ENCODE results near the gene KITLG. TPM values are rescaled to one million over a fixed set of nuclear protein-coding genes. Genes with fewer than 3 reads are reported as not detected.

The KITLG gene
- total RNA-seq, 1 experiment from 2014 or later = 7.4 TPM

- in situ Hi-C loops (cut with HindIII; ENCODE audit: low pct_unique_long_range_greater_than_20kb, low sequenced_read_pairs) = no loop called here
Observed at GRCh38 chr12:88530868-88531267, 49.4 kb downstream of the KITLG start.

GRCh38 chr12:88529531-88530488 is 50.5 kb downstream of the KITLG start:
- in situ Hi-C loops (cut with HindIII; ENCODE audit: low pct_unique_long_range_greater_than_20kb, low sequenced_read_pairs) (no loop called here), intact Hi-C loops (cut with micrococcal nuclease; ENCODE audit: unreplicated experiment) (no loop called here)
- no TSS peak for BruUV-seq (replicated peaks)
- ChIA-PET POLR2A (no interaction called here), CTCF (interaction anchor here (0.6 kb wide), 1 partner anchor 395 kb away, joined by 5 read pairs; no protein-coding TSS in a partner anchor)
- Histone ChIP-seq H3K36me3 (ENCODE audit: control insufficient read depth, insufficient read depth, low read length) (no peaks in the 10 kb centered on the region), H3K9me3 (ENCODE audit: control insufficient read depth, insufficient read depth, low read depth, low read length) (no peaks in the 10 kb centered on the region), H3K27me3 (ENCODE audit: control insufficient read depth, insufficient read depth, low read length) (no peaks in the 10 kb centered on the region), H3K27ac (ENCODE audit: low read length) (no peak overlapping the region), H3K4me1 (ENCODE audit: control insufficient read depth, insufficient read depth, low read length) (no peaks in the 10 kb centered on the region), H3K4me3 (ENCODE audit: low read depth in 2 of 2, low read length in 2 of 2) (no peak overlapping the region)
- ATAC-seq (no peak), DNase-seq (ENCODE audit: low read depth, low spot score) (no peak)
- TF ChIP-seq POLR2AphosphoS5 (IDR thresholded peaks at IDR 0.05; ENCODE audit: low read depth, low read length) = no peak
- TF ChIP-seq SIN3A (IDR thresholded peaks at IDR 0.05; ENCODE audit: borderline replicate concordance, insufficient read depth, low read depth, low read length) = no peak
- no peak for TF ChIP-seq TCF7L2 (IDR thresholded peaks at IDR 0.05; ENCODE audit: low read depth, low read length)
- TF ChIP-seq CTCF (IDR thresholded peaks at IDR 0.05) = no peak

More at GRCh38 chr12:88530868-88531267, 49.4 kb downstream of the KITLG start:
- H3K4me3 ChIP-seq (ENCODE audit: low read depth in 2 of 2, low read length in 2 of 2) = no peak overlapping the region
- DNase-seq (ENCODE audit: low read depth, low spot score) (no peak), ATAC-seq (no peak)
- H3K27ac ChIP-seq (ENCODE audit: low read length) = no peak overlapping the region
- no peaks in the 10 kb centered on the region for H3K9me3 ChIP-seq (ENCODE audit: control insufficient read depth, insufficient read depth, low read depth, low read length)
- no peak for TF ChIP-seq POLR2AphosphoS5 (IDR thresholded peaks at IDR 0.05; ENCODE audit: low read depth, low read length)
- no peak for TF ChIP-seq REST (IDR thresholded peaks at IDR 0.05; ENCODE audit: insufficient read depth in 1 of 2, low read depth in 2 of 2, low read length in 1 of 2)
- TF ChIP-seq SIN3A (IDR thresholded peaks at IDR 0.05; ENCODE audit: borderline replicate concordance, insufficient read depth, low read depth, low read length) = no peak
- TF ChIP-seq TCF7L2 (IDR thresholded peaks at IDR 0.05; ENCODE audit: low read depth, low read length) = no peak
- TF ChIP-seq CTCF (IDR thresholded peaks at IDR 0.05) = no peak
- ChIA-PET POLR2A (no interaction called here), CTCF (no interaction called here)
- BruUV-seq (replicated peaks) = no TSS peak
- no peaks in the 10 kb centered on the region for H3K27me3 ChIP-seq (ENCODE audit: control insufficient read depth, insufficient read depth, low read length)
- H3K36me3 ChIP-seq (ENCODE audit: control insufficient read depth, insufficient read depth, low read length) = no peaks in the 10 kb centered on the region
- H3K4me1 ChIP-seq (ENCODE audit: control insufficient read depth, insufficient read depth, low read length) = no peaks in the 10 kb centered on the region
- intact Hi-C loops (cut with micrococcal nuclease; ENCODE audit: unreplicated experiment) = no loop called here
